Measurements from ENCODE around the gene USP44.

DNA sequence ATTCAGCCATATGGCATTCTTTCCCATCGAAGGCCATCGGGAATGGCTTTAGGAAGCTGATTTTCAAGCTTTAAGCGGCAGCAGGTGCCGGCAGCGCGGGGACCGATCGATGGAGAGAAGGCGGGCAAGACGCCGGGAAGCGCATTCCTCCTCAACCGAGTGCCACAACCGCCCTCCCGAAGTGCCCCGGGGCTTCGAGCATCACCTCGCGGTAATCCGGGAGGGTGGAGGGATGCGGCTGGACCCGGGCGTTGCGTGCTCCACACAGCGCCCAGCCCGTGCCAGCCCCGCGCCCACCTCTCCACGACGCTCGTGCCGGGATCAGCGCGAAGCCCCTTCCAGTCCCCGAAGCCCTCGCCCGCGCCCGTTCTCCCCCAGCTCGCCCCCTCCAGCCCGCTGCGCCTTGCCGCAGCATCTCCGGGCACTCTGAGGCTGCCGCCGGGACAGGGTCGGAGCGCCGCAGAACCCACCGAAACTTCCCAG, 3.2 kb downstream of the USP44 start:
- TF ChIP-seq, protein P1, sequence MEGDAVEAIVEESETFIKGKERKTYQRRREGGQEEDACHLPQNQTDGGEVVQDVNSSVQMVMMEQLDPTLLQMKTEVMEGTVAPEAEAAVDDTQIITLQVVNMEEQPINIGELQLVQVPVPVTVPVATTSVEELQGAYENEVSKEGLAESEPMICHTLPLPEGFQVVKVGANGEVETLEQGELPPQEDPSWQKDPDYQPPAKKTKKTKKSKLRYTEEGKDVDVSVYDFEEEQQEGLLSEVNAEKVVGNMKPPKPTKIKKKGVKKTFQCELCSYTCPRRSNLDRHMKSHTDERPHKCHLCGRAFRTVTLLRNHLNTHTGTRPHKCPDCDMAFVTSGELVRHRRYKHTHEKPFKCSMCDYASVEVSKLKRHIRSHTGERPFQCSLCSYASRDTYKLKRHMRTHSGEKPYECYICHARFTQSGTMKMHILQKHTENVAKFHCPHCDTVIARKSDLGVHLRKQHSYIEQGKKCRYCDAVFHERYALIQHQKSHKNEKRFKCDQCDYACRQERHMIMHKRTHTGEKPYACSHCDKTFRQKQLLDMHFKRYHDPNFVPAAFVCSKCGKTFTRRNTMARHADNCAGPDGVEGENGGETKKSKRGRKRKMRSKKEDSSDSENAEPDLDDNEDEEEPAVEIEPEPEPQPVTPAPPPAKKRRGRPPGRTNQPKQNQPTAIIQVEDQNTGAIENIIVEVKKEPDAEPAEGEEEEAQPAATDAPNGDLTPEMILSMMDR (IDR thresholded peaks at IDR 0.05; ENCODE audit: low read depth, low read length) = no peak
- no peak for TF ChIP-seq EZH2phosphoT487 (IDR thresholded peaks at IDR 0.05; ENCODE audit: low read depth)

Measured in OCI-LY3 (cell line).